ENCODE measurements around the gene DPEP3.

GRCh38 chr16:67940446-67941089, 39.7 kb downstream of the DPEP3 start:
- TF ChIP-seq POLR2AphosphoS5 (IDR thresholded peaks at IDR 0.05; ENCODE audit: low read depth, low read length) (no peak), FOXP2 (optimal IDR thresholded peaks at IDR 0.05; ENCODE audit: borderline replicate concordance, extremely low read depth, extremely low read length, insufficient read depth) (no peak), TAF1 (IDR thresholded peaks at IDR 0.05; ENCODE audit: borderline replicate concordance, insufficient read depth, low read length) (no peak), SIN3A (IDR thresholded peaks at IDR 0.05; ENCODE audit: borderline replicate concordance, insufficient read depth, low read length) (no peak)
